Endodermal cell (in vitro differentiated cells): ENCODE measurements around the gene PRMT7. TPM values are rescaled to one million over a fixed set of nuclear protein-coding genes. Genes with fewer than 3 reads are reported as not detected.

ENCODE experiments used
- DNase-seq: peaks from one replicate; pipeline ENCODE4 v3.0.0-alpha.2; 2017
- H3K27ac ChIP-seq: 2 replicates; pipeline ENCODE4 v1.5.1; 2013; ENCODE audit warnings: mild to moderate bottlenecking, low read depth, low read length, moderate library complexity
- H3K27me3 ChIP-seq: 2 replicates; pipeline ENCODE4 v1.6.1; 2013; ENCODE audit warnings: mild to moderate bottlenecking, low read length, moderate library complexity; ENCODE audit not compliant: insufficient read depth, control insufficient read depth, poor library complexity, severe bottlenecking
- H3K36me3 ChIP-seq: 2 replicates; pipeline ENCODE4 v1.7.0; 2013; ENCODE audit warnings: mild to moderate bottlenecking, low read length, moderate library complexity; ENCODE audit not compliant: control insufficient read depth, insufficient read depth
- H3K4me1 ChIP-seq: one replicate; pipeline ENCODE4 v1.7.0; 2013; ENCODE audit warnings: low read length; ENCODE audit not compliant: control insufficient read depth, insufficient read depth
- H3K4me3 ChIP-seq: 2 replicates; pipeline ENCODE4 v1.5.1; 2013; ENCODE audit warnings: mild to moderate bottlenecking, low read length, moderate library complexity
- H3K9ac ChIP-seq: 2 replicates; pipeline ENCODE4 v1.6.1; 2013; ENCODE audit warnings: mild to moderate bottlenecking, low read length, moderate library complexity; ENCODE audit not compliant: poor library complexity, severe bottlenecking; ENCODE audit errors: extremely low read depth
- H3K9me3 ChIP-seq: 2 replicates; pipeline ENCODE4 v1.6.1; 2013; ENCODE audit warnings: mild to moderate bottlenecking, low read length, moderate library complexity; ENCODE audit not compliant: control insufficient read depth
- H3K27ac Mint-ChIP-seq: 2 replicates; pipeline ENCODE4 v1.8.0; 2020; ENCODE audit warnings: mixed read lengths
- H3K27me3 Mint-ChIP-seq: 2 replicates; pipeline ENCODE4 v1.8.0; 2021; ENCODE audit warnings: mild to moderate bottlenecking, mixed read lengths; ENCODE audit not compliant: insufficient read depth
- H3K36me3 Mint-ChIP-seq: 2 replicates; pipeline ENCODE4 v1.8.0; 2020; ENCODE audit warnings: low read depth, mixed read lengths
- H3K4me1 Mint-ChIP-seq: 2 replicates; pipeline ENCODE4 v1.8.0; 2020; ENCODE audit warnings: mixed read lengths
- H3K4me3 Mint-ChIP-seq: 2 replicates; pipeline ENCODE4 v1.8.0; 2020; ENCODE audit warnings: mild to moderate bottlenecking, moderate library complexity, mixed read lengths
- H3K9me3 Mint-ChIP-seq: 2 replicates; pipeline ENCODE4 v1.8.0; 2020; ENCODE audit warnings: mild to moderate bottlenecking, mixed read lengths
- WGBS, 2 experiments: methylation state at CpG; one replicate each; pipeline versions ENCODE4 v1.1.5 to v1.1.7; 2013; ENCODE audit warnings: missing lambda C conversion rate in 2 of 2, mixed read lengths in 1 of 2; ENCODE audit not compliant: insufficient coverage in 1 of 2, insufficient read length in 1 of 2; 5-methylcytosine and 5-hydroxymethylcytosine counted together
- total RNA-seq, 2 donors: library from RNA; stranded (reverse); fragmentation: NEBNext Ultra II Directional in 1 of 2; extraction: Animal tissue kit (Norgen Biotek cat#: 25700) in 1 of 2; gene quantifications; 2 replicates in 1 of 2; 3 replicates in 1 of 2; pipeline ENCODE4 v1.2.1, GENCODE V29; 2021
- TF ChIP-seq, protein P1 (sequence below): fragments of 200-600 bp; sonication (generic); conservative IDR thresholded peaks from 2 replicates; pipeline ENCODE4 v1.5.0; 2021; ENCODE audit warnings: antibody characterized with exemption, mild to moderate bottlenecking

The PRMT7 gene
- total RNA-seq, 2 donors from 2014 or later = 63.9 to 68.5 TPM

DNA sequence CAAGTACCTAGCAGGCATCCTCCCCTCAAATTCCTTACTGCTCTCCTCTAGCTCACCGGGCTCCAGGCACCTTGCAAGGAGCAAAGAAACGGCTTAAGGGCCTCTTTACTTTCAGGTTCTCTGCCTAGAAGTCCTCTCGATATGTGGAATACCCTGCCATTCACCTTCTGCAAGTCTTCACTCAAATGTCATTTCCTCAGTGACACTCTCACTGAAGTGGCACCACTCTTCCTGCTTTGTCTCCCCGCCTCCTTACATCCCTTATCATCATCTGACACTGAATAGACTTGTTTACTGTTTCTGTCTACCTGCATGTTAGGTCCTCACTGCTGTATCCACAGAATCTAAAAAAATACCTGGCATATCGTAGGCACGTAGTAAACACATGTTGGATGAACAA lies 1.0 kb upstream of the PRMT7 start:
- H3K9me3 ChIP-seq = no peaks in the 10 kb centered on the region
- H3K36me3 Mint-ChIP-seq = peaks cover 38% of the 10 kb centered on the region
- H3K4me1 Mint-ChIP-seq = peaks cover 12% of the 10 kb centered on the region
- 71 to 90% methylated on average over 6 of the region's 6 CpGs for WGBS, 2 experiments
- no peaks in the 10 kb centered on the region for H3K4me1 ChIP-seq
- peak overlapping the region; percentile 91 for H3K4me3 Mint-ChIP-seq
- H3K27ac Mint-ChIP-seq = peak overlapping the region; percentile 95
- no peak overlapping the region for H3K27ac ChIP-seq
- H3K27me3 Mint-ChIP-seq = no peaks in the 10 kb centered on the region
- H3K9me3 Mint-ChIP-seq = no peaks in the 10 kb centered on the region
- peaks cover 41% of the 10 kb centered on the region for H3K36me3 ChIP-seq
- peak overlapping the region; percentile 69 for H3K9ac ChIP-seq
- H3K27me3 ChIP-seq = no peaks in the 10 kb centered on the region
- no peak for DNase-seq
- peak overlapping the region; percentile 94 for H3K4me3 ChIP-seq
- TF ChIP-seq, protein P1, sequence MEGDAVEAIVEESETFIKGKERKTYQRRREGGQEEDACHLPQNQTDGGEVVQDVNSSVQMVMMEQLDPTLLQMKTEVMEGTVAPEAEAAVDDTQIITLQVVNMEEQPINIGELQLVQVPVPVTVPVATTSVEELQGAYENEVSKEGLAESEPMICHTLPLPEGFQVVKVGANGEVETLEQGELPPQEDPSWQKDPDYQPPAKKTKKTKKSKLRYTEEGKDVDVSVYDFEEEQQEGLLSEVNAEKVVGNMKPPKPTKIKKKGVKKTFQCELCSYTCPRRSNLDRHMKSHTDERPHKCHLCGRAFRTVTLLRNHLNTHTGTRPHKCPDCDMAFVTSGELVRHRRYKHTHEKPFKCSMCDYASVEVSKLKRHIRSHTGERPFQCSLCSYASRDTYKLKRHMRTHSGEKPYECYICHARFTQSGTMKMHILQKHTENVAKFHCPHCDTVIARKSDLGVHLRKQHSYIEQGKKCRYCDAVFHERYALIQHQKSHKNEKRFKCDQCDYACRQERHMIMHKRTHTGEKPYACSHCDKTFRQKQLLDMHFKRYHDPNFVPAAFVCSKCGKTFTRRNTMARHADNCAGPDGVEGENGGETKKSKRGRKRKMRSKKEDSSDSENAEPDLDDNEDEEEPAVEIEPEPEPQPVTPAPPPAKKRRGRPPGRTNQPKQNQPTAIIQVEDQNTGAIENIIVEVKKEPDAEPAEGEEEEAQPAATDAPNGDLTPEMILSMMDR = no peak

DNA sequence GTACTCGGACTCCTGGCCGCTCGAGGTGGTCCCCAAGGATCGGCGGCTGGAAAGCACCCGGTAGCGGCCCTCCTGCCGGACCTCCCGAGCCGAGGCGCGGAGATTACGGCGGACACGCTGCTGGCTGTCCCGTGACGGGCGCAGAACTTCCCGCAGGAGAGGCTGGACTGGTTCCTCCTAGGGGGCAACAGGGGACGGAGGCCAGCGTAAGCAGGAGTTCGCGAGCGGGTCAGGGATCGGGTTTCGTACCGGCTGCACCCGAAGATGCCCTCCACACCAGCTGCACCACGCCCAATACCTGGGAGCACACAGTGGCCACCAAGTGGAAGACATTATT lies 414 bp upstream of the PRMT7 start:
- H3K9me3 Mint-ChIP-seq = no peaks in the 10 kb centered on the region
- Histone ChIP-seq H3K27ac (peak overlapping the region; percentile 64), H3K27me3 (no peaks in the 10 kb centered on the region), H3K9ac (peak overlapping the region; percentile 69), H3K36me3 (peaks cover 36% of the 10 kb centered on the region), H3K9me3 (no peaks in the 10 kb centered on the region), H3K4me1 (no peaks in the 10 kb centered on the region), H3K4me3 (peak overlapping the region; percentile 94)
- WGBS, 2 experiments = 0% methylated on average over 14 to 29 of the region's 29 CpGs
- peak overlapping the region; percentile 95 for H3K27ac Mint-ChIP-seq
- no peak for DNase-seq
- no peaks in the 10 kb centered on the region for H3K27me3 Mint-ChIP-seq
- peaks cover 12% of the 10 kb centered on the region for H3K4me1 Mint-ChIP-seq
- TF ChIP-seq, protein P1 = no peak
- H3K36me3 Mint-ChIP-seq = peaks cover 36% of the 10 kb centered on the region
- peak overlapping the region; percentile 91 for H3K4me3 Mint-ChIP-seq

DNA sequence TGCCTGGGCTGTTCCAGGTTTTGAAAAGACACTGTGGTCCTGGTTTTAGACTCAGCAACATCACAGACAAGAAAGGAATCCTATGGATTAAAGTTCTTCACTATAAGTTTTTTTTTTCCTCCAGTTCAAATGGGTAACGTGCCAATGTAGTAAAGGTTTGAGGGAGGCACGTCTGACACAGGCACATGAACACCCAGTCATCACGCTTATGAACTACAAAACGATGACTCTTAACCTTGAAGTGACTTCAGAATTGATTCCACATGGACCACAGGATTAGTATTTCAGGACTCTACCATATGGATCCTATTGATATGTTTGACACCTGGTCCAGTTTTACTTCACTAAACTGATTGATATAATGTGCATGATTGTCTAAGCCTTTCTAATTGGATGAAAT lies 2.3 kb downstream of the PRMT7 start:
- Histone ChIP-seq H3K27ac (no peak overlapping the region), H3K4me3 (no peak overlapping the region), H3K9ac (no peak overlapping the region), H3K9me3 (no peaks in the 10 kb centered on the region), H3K27me3 (no peaks in the 10 kb centered on the region), H3K36me3 (peaks cover 23% of the 10 kb centered on the region), H3K4me1 (no peaks in the 10 kb centered on the region)
- Mint-ChIP-seq H3K36me3 (peaks cover 35% of the 10 kb centered on the region), H3K4me3 (no peak overlapping the region), H3K27me3 (no peaks in the 10 kb centered on the region), H3K9me3 (no peaks in the 10 kb centered on the region), H3K27ac (no peak overlapping the region), H3K4me1 (peaks cover 12% of the 10 kb centered on the region)
- WGBS, 2 experiments = 95 to 98% methylated on average over 4 of the region's 4 CpGs
- no peak for DNase-seq
- TF ChIP-seq, protein P1 = no peak
